Cardiac muscle cell (in vitro differentiated cells and primary cell): ENCODE results near the gene SLF2. TPM values are rescaled to one million over a fixed set of nuclear protein-coding genes. Genes with fewer than 3 reads are reported as not detected.

ENCODE experiments used
- DNase-seq, 2 donors: peaks; one replicate each; pipeline versions ENCODE4 v3.0.0 to v3.0.0-alpha.2; 2010 to 2017; ENCODE audit warnings: low read depth in 1 of 2, low spot score in 1 of 2
- H3K27ac ChIP-seq: fragments of 200-600 bp; sonication (generic); 2 replicates; pipeline ENCODE4 v1.5.1; 2016
- H3K27me3 ChIP-seq: fragments of 200-600 bp; sonication (generic); 2 replicates; pipeline ENCODE4 v1.6.0; 2016; ENCODE audit warnings: control low read depth
- H3K36me3 ChIP-seq: fragments of 200-600 bp; sonication (generic); 2 replicates; pipeline ENCODE4 v1.5.1; 2016; ENCODE audit warnings: control low read depth
- H3K4me1 ChIP-seq: fragments of 200-600 bp; sonication (generic); 2 replicates; pipeline ENCODE4 v1.8.1; 2017; ENCODE audit warnings: low read depth, mild to moderate bottlenecking, mixed run types
- H3K4me3 ChIP-seq: fragments of 200-600 bp; sonication (generic); 2 replicates; pipeline ENCODE4 v1.5.1; 2016; ENCODE audit warnings: mild to moderate bottlenecking
- H3K9me3 ChIP-seq: fragments of 200-600 bp; sonication (generic); 2 replicates; pipeline ENCODE4 v1.5.1; 2017; ENCODE audit warnings: low read depth, mild to moderate bottlenecking, control low read depth
- CTCF ChIP-seq: IDR thresholded peaks from 2 replicates; pipeline ENCODE4 v1.5.1; 2012; ENCODE audit warnings: low read depth, mild to moderate bottlenecking, low read length
- polyA plus RNA-seq: library from polyadenylated mRNA; unstranded; fragments of >200 nt; fragmentation: Nextera tagmentation; extraction: Ambion mirVana; gene quantifications from 2 replicates; pipeline ENCODE4 v1.2.1, GENCODE V29; 2016
- total RNA-seq: library from RNA; depleted of rRNA; stranded (reverse); fragments of >200 nt; gene quantifications from 2 replicates; pipeline ENCODE4 v1.2.3, GENCODE V29; 2016

The SLF2 gene
- total and polyA plus RNA-seq, 2 experiments from 2014 or later = 33.7 to 37.8 TPM

- H3K4me1 ChIP-seq = peaks cover 9% of the 10 kb centered on the region
- no peak overlapping the region for H3K27ac ChIP-seq
- H3K9me3 ChIP-seq = no peaks in the 10 kb centered on the region
- no peak for TF ChIP-seq CTCF
- peaks cover 48% of the 10 kb centered on the region for H3K36me3 ChIP-seq
- H3K27me3 ChIP-seq = no peaks in the 10 kb centered on the region
- no peak overlapping the region for H3K4me3 ChIP-seq
- DNase-seq = no peak
Observed at GRCh38 chr10:100962351-100963080, 49.8 kb downstream of the SLF2 start.

GRCh38 chr10:100963826-100964225 lies 51.1 kb downstream of the SLF2 start:
- Histone ChIP-seq H3K27me3 (no peaks in the 10 kb centered on the region), H3K36me3 (peaks cover 39% of the 10 kb centered on the region), H3K4me1 (peaks cover 9% of the 10 kb centered on the region), H3K27ac (no peak overlapping the region), H3K9me3 (no peaks in the 10 kb centered on the region), H3K4me3 (no peak overlapping the region)
- no peak for DNase-seq
- no peak for TF ChIP-seq CTCF

- Histone ChIP-seq H3K4me3 (no peak overlapping the region), H3K9me3 (no peaks in the 10 kb centered on the region), H3K4me1 (peaks cover 9% of the 10 kb centered on the region), H3K36me3 (peaks cover 20% of the 10 kb centered on the region), H3K27me3 (no peaks in the 10 kb centered on the region), H3K27ac (peak overlapping the region; percentile 74)
- no peak for TF ChIP-seq CTCF
- DNase-seq = no peak
Observed at GRCh38 chr10:100965820-100966219, 53.1 kb downstream of the SLF2 start.

- Histone ChIP-seq H3K4me3 (no peak overlapping the region), H3K4me1 (peaks cover 9% of the 10 kb centered on the region), H3K27me3 (no peaks in the 10 kb centered on the region), H3K9me3 (no peaks in the 10 kb centered on the region), H3K36me3 (peaks cover 14% of the 10 kb centered on the region), H3K27ac (peak overlapping the region; percentile 74)
- DNase-seq = no peak
- TF ChIP-seq CTCF = no peak
Observed at GRCh38 chr10:100966887-100967286, 54.1 kb downstream of the SLF2 start.

- no peak for TF ChIP-seq CTCF
- no peaks in the 10 kb centered on the region for H3K9me3 ChIP-seq
- no peak overlapping the region for H3K4me3 ChIP-seq
- peaks cover 10% of the 10 kb centered on the region for H3K36me3 ChIP-seq
- H3K27me3 ChIP-seq = no peaks in the 10 kb centered on the region
- peak overlapping the region; percentile 74 for H3K27ac ChIP-seq
- H3K4me1 ChIP-seq = peaks cover 9% of the 10 kb centered on the region
- DNase-seq = no peak
Observed at GRCh38 chr10:100967332-100967731, 54.6 kb downstream of the SLF2 start.
